ENCODE results near the gene RNF31. TPM values are rescaled to one million over a fixed set of nuclear protein-coding genes. Genes with fewer than 3 reads are reported as not detected.
A peak's percentile ranks its signal among the peaks of the same experiment; 100 is the strongest.

RNF31 gene
- total and polyA plus RNA-seq, 2 of the 13 experiments (the other 11 are each of a cell fraction or from before 2014, with no cell fraction given) = 48.2 to 86.8 TPM

DNA sequence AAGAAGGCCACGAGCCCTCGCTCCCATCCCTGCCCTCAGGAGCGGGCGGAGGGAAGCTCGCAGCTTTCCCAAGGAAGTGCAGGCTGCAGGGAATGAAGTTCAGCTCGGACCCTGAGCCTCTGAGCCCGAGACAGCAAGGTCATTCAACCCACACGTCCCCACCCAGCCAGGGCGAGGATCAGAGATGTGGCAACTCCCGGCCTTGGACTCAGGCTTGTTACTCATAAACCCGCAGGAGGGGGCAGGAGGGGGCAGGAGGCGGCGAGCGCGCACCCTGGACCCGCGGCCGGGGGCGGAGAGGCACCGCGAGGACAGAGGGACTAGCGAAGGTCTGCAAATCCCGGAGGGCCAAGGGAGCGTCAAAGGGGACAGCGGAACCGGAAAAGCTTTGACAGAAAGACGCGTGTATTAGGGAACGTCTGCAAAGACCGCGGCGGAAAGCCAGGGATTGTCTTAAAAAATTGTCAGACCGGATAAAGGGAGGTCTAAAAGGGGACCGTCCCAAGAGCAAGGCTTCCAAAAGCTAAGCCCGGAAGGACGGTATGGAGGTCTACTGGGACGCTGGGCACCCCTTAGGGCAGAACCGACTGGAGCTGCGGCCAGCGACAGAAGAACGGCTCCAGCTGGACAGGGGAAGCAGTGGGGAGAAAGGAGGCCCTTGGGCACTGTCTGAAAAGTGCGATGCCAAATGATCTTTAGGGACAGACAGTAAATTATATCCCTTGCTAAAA lies 33.3 kb upstream of the RNF31 start (continued):
- TF ChIP-seq, protein P1, sequence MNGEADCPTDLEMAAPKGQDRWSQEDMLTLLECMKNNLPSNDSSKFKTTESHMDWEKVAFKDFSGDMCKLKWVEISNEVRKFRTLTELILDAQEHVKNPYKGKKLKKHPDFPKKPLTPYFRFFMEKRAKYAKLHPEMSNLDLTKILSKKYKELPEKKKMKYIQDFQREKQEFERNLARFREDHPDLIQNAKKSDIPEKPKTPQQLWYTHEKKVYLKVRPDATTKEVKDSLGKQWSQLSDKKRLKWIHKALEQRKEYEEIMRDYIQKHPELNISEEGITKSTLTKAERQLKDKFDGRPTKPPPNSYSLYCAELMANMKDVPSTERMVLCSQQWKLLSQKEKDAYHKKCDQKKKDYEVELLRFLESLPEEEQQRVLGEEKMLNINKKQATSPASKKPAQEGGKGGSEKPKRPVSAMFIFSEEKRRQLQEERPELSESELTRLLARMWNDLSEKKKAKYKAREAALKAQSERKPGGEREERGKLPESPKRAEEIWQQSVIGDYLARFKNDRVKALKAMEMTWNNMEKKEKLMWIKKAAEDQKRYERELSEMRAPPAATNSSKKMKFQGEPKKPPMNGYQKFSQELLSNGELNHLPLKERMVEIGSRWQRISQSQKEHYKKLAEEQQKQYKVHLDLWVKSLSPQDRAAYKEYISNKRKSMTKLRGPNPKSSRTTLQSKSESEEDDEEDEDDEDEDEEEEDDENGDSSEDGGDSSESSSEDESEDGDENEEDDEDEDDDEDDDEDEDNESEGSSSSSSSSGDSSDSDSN (CRISPR knock-in tag; IDR thresholded peaks at IDR 0.05) = peak; percentile 98
- TF ChIP-seq, protein P2, sequence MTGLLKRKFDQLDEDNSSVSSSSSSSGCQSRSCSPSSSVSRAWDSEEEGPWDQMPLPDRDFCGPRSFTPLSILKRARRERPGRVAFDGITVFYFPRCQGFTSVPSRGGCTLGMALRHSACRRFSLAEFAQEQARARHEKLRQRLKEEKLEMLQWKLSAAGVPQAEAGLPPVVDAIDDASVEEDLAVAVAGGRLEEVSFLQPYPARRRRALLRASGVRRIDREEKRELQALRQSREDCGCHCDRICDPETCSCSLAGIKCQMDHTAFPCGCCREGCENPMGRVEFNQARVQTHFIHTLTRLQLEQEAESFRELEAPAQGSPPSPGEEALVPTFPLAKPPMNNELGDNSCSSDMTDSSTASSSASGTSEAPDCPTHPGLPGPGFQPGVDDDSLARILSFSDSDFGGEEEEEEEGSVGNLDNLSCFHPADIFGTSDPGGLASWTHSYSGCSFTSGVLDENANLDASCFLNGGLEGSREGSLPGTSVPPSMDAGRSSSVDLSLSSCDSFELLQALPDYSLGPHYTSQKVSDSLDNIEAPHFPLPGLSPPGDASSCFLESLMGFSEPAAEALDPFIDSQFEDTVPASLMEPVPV (CRISPR knock-in tag; IDR thresholded peaks at IDR 0.05) = peak; percentile 99
- TF ChIP-seq ZNF737 (CRISPR knock-in tag; IDR thresholded peaks at IDR 0.05; ENCODE audit: borderline replicate concordance) (no peak), KMT2B (CRISPR knock-in tag; IDR thresholded peaks at IDR 0.05) (peak; percentile 87), FOXP1 (IDR thresholded peaks at IDR 0.05) (peak; percentile 67; the same call in 1 of the 2 replicates), FOXP1 (CRISPR knock-in tag; IDR thresholded peaks at IDR 0.05) (peak; percentile 95), NR2F6 (IDR thresholded peaks at IDR 0.05) (peak; percentile 89), NR2F6 (CRISPR knock-in tag; IDR thresholded peaks at IDR 0.05) (peak; percentile 99), KLF6 (CRISPR knock-in tag; IDR thresholded peaks at IDR 0.05) (peak; percentile 99), GATAD1 (CRISPR knock-in tag; IDR thresholded peaks at IDR 0.05) (peak; percentile 87), ZNF790 (CRISPR knock-in tag; IDR thresholded peaks at IDR 0.05; ENCODE audit: borderline replicate concordance) (peak; percentile 86), KDM5A (IDR thresholded peaks at IDR 0.05; ENCODE audit: borderline replicate concordance, low read length) (peak; percentile 85; the same call in 1 of the 2 replicates), GZF1 (CRISPR knock-in tag; IDR thresholded peaks at IDR 0.05) (peak; percentile 91; the same call in 1 of the 2 replicates), PCBP2 (optimal IDR thresholded peaks at IDR 0.05; ENCODE audit: low read depth, low read length, poor library complexity, severe bottlenecking) (peak; percentile 80), EZH2 (conservative IDR thresholded peaks at IDR 0.05; ENCODE audit: low read depth, low read length) (no peak), ZNF510 (CRISPR knock-in tag; IDR thresholded peaks at IDR 0.05; ENCODE audit: low read depth) (peak; percentile 49; the same call in 1 of the 2 replicates), THYN1 (CRISPR knock-in tag; IDR thresholded peaks at IDR 0.05; ENCODE audit: borderline replicate concordance, low read depth) (no peak), ZNF839 (CRISPR knock-in tag; IDR thresholded peaks at IDR 0.05; ENCODE audit: borderline replicate concordance) (peak; percentile 97; the same call in 1 of the 2 replicates)
- TF ChIP-seq, protein P3, sequence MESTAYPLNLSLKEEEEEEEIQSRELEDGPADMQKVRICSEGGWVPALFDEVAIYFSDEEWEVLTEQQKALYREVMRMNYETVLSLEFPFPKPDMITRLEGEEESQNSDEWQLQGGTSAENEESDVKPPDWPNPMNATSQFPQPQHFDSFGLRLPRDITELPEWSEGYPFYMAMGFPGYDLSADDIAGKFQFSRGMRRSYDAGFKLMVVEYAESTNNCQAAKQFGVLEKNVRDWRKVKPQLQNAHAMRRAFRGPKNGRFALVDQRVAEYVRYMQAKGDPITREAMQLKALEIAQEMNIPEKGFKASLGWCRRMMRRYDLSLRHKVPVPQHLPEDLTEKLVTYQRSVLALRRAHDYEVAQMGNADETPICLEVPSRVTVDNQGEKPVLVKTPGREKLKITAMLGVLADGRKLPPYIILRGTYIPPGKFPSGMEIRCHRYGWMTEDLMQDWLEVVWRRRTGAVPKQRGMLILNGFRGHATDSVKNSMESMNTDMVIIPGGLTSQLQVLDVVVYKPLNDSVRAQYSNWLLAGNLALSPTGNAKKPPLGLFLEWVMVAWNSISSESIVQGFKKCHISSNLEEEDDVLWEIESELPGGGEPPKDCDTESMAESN (CRISPR knock-in tag; conservative IDR thresholded peaks at IDR 0.05) = peak; percentile 99
- TF ChIP-seq, protein P4, sequence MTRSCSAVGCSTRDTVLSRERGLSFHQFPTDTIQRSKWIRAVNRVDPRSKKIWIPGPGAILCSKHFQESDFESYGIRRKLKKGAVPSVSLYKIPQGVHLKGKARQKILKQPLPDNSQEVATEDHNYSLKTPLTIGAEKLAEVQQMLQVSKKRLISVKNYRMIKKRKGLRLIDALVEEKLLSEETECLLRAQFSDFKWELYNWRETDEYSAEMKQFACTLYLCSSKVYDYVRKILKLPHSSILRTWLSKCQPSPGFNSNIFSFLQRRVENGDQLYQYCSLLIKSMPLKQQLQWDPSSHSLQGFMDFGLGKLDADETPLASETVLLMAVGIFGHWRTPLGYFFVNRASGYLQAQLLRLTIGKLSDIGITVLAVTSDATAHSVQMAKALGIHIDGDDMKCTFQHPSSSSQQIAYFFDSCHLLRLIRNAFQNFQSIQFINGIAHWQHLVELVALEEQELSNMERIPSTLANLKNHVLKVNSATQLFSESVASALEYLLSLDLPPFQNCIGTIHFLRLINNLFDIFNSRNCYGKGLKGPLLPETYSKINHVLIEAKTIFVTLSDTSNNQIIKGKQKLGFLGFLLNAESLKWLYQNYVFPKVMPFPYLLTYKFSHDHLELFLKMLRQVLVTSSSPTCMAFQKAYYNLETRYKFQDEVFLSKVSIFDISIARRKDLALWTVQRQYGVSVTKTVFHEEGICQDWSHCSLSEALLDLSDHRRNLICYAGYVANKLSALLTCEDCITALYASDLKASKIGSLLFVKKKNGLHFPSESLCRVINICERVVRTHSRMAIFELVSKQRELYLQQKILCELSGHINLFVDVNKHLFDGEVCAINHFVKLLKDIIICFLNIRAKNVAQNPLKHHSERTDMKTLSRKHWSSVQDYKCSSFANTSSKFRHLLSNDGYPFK (CRISPR knock-in tag; IDR thresholded peaks at IDR 0.05; ENCODE audit: borderline replicate concordance) = peak; percentile 84

Measured in HepG2 (cell line).